COLO829 (cell line): Measurements from ENCODE around the gene NIPBL.
"Not testable (repeated sequence)": the region's sequence is repeated elsewhere in the genome, so short reads cannot be mapped to it uniquely, and the experiment has no call there.

Experiments used
- DNase-seq: peaks from one replicate; pipeline ENCODE4 v3.0.0; 2012; ENCODE audit warnings: low spot score

Gene NIPBL

GRCh38 chr5:36904677-36905076, 28.1 kb downstream of the NIPBL start:
- DNase-seq, result no peak

DNA sequence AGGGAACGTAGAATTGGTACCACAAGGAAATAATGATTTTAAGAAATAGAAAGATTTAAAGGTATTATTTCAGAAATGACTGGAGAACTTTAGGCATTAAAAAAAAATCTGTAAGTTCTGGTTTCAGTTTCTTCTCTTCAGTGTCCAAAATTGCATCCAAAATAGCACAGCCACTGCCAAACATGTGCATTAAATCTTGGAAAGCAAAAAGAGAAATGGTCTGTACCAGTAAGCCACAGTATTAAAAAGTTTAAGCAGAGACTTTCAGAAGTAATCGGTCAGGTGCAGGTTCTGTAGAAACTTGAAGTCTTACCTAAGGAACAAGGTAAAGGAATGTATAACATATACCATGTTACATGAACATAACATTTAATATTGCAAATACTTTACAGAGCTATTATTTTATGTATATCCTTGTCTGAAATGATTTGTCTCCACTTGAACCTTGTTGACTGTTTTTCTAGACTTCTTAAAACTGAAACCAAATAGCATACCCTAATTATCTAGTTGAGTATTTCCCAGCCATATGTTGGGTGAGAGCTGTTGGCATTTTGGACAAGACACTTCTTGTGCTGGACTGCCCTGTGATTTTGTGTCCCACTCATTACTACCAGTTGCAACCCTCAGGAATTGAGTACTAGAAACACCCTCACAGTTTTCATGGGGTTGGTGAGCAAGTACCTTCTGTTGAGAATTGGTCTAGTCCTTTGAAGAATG, 32.1 kb downstream of the NIPBL start:
- no peak for DNase-seq

- DNase-seq, result no peak
These were observed 39.1 kb downstream of the NIPBL start for GRCh38 chr5:36915653-36916052.

DNA sequence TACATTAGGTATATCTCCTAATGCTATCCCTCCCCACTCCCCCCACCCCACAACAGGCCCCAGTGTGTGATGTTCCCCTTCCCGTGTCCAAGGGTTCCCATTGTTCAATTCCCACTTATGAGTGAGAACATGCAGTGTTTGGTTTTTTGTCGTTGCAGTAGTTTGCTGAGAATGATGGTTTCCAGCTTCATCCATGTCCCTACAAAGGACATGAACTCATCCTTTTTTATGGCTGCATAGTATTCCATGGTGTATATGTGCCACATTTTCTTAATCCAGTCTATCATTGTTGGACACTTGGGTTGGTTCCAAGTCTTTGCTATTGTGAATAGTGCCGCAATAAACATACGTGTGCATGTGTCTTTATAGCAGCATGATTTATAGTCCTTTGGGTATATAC, 40.0 kb downstream of the NIPBL start:
- not testable (repeated sequence) for DNase-seq

- DNase-seq, result not testable (repeated sequence)
These were observed 40.8 kb downstream of the NIPBL start for GRCh38 chr5:36917358-36917757.

- DNase-seq, result no peak
These were observed 42.7 kb downstream of the NIPBL start for GRCh38 chr5:36919238-36919637.

DNA sequence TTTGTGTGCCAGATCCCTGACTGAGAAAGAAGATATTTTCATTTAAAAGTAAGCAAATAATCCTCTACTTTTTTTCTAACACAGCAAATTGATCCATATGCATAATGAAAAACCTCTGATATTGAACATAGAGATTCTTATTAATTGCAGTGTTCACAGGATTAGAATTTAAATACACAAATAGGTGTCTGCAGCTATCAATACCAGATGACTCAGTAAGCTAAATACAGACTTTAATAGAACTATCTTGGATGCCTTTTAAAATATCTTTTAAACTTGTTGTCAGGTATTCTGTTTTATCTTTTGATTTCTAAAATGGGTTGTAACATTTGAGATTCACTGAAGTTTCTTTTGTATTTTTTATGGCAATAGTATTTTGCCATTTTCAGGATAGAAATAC, 43.1 kb downstream of the NIPBL start:
- no peak for DNase-seq

DNA sequence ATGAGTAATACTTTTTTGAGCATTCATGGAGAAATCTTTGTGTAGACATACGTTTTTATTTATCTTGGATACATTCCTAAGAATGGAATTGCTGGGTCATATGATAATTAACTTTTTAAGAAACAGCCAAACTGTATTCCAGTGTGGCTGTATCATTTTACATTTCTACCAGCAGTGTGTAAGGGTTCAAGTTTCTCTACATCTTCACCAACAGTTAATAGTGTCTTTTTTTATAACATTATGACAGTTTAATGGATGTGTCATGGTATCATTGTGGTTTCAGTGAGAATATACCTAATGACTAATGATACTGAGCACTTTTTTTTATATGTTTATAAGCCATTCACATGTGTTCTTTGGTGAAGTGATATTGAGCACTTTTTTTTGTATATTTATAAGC, 52.4 kb downstream of the NIPBL start:
- DNase-seq, result peak; percentile 11

DNA sequence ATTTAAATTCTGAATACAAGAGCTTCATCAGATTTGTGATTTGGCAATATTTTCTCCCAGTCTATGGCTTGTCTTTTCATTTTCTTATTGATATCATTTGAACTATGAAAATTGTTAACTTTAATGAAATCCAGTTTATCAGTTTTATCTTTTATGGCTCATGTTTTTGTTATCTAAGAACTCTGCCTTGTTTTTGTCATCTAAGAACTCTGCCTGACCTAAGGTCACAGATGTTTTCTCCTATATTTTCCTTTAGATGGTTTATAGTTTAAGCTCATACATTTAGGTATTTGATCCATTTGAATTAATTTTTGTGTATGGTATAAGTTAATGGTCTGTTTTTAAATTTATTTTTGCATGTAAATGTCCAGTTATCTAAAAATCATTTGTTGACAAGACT, 52.9 kb downstream of the NIPBL start:
- DNase-seq, result no peak

GRCh38 chr5:36932056-36932455, 55.5 kb downstream of the NIPBL start:
- DNase-seq, result no peak

DNA sequence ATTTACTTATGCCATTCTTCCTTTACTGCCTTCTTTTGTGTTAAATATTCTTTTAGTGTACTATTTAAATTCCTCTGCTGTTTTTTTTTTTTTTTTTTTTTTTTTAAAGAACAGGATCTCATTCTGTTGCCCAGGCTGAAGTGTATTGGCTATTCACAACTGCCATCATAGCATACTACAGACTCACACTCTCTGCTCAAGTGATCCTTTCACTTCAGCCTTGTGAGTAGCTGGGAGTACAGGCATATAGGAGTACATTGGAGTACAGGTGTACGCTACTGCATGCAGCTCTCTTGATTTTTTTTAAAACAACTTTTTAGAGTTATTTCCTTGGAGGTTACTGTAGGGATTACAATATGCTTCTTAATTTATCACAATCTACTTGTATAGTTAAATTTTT, 56.1 kb downstream of the NIPBL start:
- no peak for DNase-seq

GRCh38 chr5:36934740-36935356, 58.3 kb downstream of the NIPBL start:
- DNase-seq, result no peak

- DNase-seq, result no peak
These were observed 59.2 kb downstream of the NIPBL start for GRCh38 chr5:36935805-36936204.

- no peak for DNase-seq
These were observed 59.7 kb downstream of the NIPBL start for GRCh38 chr5:36936309-36936708.

DNA sequence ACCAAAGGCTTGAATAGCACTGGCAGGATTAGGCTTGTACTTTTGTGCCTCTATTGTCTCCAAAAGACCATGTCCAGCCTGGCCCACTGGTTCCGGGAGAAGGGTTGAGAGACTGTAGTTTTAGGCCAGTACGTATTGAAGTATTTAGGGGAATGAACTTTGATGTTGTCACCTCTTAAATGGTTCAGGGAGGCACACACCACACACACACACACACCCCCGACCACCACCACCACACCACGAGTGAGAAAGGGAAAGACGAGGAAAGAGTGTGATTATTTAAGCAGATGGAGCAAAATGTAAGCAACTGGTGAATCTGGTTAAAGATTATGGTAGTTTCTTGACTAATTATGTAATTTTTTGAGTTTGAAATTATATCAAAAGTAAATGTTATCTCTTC, 61.6 kb downstream of the NIPBL start:
- no peak for DNase-seq

DNA sequence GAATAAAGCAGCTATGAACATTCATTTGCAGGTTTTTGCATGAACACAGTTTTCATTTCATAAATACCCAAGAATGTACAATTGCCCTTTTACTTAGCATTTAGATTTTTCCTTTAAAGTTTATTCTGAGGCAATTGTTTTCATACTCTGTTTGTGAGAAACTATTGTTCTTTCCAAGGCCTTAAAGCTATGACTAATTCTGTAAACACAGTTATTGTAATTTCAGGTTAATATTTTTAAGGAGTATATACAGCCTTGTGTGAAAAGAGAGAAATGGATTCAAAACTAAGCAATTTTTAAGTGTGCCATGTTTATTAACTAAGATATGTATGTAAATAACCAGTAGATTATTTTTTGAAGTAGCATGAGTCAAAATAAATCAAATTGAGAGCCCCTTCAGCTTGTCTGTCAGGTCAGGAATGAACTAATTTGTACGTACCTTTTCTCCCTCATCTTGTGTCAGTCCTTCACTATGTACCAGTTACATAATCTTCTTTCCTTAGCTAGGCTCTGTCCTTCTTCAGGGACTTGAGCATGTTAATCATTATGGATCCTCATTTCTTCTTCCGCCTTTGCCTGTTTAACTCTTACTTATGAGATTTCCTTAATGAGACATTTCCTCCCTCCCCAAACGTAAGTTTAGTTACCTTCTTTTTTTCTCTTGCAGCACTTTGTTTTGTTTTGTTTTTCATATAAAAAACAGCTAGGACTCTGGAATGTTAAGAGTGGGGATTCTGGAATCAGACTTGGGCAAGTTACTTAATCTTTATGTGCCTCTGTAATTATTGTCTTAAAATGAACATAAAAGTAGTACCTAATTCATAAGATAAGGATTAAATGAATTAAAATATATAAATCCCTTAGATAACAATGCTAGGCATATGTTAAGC, 63.6 kb downstream of the NIPBL start:
- no peak for DNase-seq

DNA sequence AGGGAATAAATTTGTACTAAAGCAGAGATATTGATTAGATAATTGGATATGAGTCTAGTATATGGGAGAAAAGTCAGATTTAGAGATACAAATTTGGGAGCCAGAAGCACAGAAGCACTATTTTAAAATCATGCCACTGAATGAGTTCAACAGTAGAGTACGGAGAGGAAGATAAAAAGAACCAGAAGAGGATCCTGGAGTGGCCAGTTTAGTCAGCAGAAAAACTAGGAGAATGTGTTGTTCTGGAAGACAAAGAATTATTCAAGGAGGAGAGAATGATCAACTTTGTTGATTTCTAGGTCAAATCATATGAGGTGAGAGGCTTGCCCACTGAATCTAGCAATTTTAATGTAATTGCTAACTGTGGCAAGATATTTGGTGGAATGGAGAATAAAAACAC, 67.0 kb downstream of the NIPBL start:
- no peak for DNase-seq

GRCh38 chr5:36944024-36944423, 67.5 kb downstream of the NIPBL start:
- no peak for DNase-seq

DNA sequence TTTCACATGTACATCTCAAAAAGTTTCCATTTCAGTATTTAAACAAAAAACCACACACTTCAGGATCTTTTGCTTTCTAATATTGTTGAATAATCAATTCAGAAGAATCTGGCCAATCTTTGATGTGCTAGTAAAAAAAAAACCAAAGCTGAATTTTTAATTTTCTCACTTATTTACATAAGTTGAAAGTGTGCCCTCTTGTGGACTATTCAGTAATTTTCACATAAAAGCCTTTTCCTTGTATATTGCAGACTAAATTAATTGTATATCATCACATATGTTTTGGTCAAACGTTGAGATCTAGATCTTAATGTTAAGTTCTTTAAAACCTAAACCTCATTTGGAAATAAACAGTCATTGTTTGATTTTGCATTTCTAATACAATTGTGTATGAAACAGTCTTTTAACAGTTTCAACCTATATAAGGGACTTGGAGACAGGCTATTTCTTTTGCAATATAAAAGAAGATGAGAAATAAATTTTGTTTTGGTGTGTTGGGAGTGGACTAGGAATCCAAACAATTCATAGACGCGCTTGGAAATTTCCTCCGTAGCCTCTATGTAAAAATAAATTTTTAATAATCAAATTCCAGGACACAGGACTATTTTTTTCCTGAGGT, 68.1 kb downstream of the NIPBL start:
- DNase-seq, result peak; percentile 12

DNA sequence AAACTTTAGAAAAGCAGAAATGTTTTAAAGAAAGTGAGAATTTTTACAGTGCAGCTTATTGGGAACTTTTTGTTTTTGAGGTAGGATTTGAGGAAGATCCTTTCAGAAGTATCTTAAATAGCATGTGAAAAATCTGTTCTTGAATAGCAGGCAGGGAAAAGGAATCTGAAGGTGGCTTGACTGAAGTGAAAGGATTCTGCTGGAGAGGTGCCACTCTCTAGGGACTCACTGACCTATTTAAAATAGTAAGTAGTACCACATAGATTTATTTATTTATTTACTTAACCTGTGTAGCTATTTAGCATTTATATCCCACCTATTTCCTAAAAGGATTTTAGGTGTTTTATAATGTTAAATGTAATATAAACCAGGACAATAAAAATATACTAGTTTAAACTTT, 69.1 kb downstream of the NIPBL start:
- DNase-seq, result no peak

DNA sequence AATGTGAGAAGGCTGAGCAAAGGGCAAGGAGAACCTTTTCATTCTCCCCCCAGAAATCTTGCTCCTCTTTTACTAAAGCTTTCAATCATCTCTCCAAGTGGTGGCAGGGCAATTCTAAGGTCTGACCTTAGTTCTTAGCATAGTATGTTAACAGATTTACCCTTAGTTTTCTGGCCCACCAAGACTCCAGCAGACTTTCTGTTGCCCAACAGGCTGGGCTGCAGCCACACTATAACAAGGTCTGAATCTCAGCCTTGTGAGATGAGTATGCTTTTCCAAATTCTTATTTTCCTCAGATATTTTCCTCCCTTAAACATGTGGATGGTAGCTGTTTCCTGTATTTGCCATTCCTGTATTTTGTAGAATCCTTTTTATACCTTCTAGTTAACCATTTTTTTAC, 69.5 kb downstream of the NIPBL start:
- DNase-seq, result no peak

DNA sequence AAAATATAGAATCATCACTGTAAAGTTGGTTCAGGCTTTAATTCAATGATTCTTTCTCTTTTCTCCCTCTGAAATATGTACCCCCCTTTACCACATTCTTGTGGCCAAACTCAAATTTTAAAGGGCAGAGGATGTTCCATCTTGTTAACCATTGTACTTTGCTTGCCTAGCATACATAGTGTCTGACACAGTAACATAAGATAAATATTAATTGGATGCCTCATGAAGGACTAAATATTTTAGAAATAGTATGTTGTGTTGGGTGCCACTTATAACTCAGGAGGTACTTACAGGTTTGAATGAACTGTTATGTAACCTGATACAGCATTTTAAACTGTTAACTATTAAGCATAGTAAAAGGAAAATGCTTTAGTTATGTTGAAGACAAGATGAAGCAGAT, 71.5 kb downstream of the NIPBL start:
- no peak for DNase-seq

- DNase-seq, result no peak
These were observed 72.1 kb downstream of the NIPBL start for GRCh38 chr5:36948650-36949049.
